Endodermal cell (in vitro differentiated cells): ENCODE results near the gene PADI2. TPM values are rescaled to one million over a fixed set of nuclear protein-coding genes. Genes with fewer than 3 reads are reported as not detected.

ENCODE experiments used
- DNase-seq: peaks from one replicate; pipeline ENCODE4 v3.0.0-alpha.2; 2017
- H3K27ac ChIP-seq: 2 replicates; pipeline ENCODE4 v1.5.1; 2013; ENCODE audit warnings: mild to moderate bottlenecking, low read depth, low read length, moderate library complexity
- H3K27me3 ChIP-seq: 2 replicates; pipeline ENCODE4 v1.6.1; 2013; ENCODE audit warnings: mild to moderate bottlenecking, low read length, moderate library complexity; ENCODE audit not compliant: insufficient read depth, control insufficient read depth, poor library complexity, severe bottlenecking
- H3K36me3 ChIP-seq: 2 replicates; pipeline ENCODE4 v1.7.0; 2013; ENCODE audit warnings: mild to moderate bottlenecking, low read length, moderate library complexity; ENCODE audit not compliant: control insufficient read depth, insufficient read depth
- H3K4me1 ChIP-seq: one replicate; pipeline ENCODE4 v1.7.0; 2013; ENCODE audit warnings: low read length; ENCODE audit not compliant: control insufficient read depth, insufficient read depth
- H3K4me3 ChIP-seq: 2 replicates; pipeline ENCODE4 v1.5.1; 2013; ENCODE audit warnings: mild to moderate bottlenecking, low read length, moderate library complexity
- H3K9ac ChIP-seq: 2 replicates; pipeline ENCODE4 v1.6.1; 2013; ENCODE audit warnings: mild to moderate bottlenecking, low read length, moderate library complexity; ENCODE audit not compliant: poor library complexity, severe bottlenecking; ENCODE audit errors: extremely low read depth
- H3K9me3 ChIP-seq: 2 replicates; pipeline ENCODE4 v1.6.1; 2013; ENCODE audit warnings: mild to moderate bottlenecking, low read length, moderate library complexity; ENCODE audit not compliant: control insufficient read depth
- H3K27ac Mint-ChIP-seq: 2 replicates; pipeline ENCODE4 v1.8.0; 2020; ENCODE audit warnings: mixed read lengths
- H3K27me3 Mint-ChIP-seq: 2 replicates; pipeline ENCODE4 v1.8.0; 2021; ENCODE audit warnings: mild to moderate bottlenecking, mixed read lengths; ENCODE audit not compliant: insufficient read depth
- H3K36me3 Mint-ChIP-seq: 2 replicates; pipeline ENCODE4 v1.8.0; 2020; ENCODE audit warnings: low read depth, mixed read lengths
- H3K4me1 Mint-ChIP-seq: 2 replicates; pipeline ENCODE4 v1.8.0; 2020; ENCODE audit warnings: mixed read lengths
- H3K4me3 Mint-ChIP-seq: 2 replicates; pipeline ENCODE4 v1.8.0; 2020; ENCODE audit warnings: mild to moderate bottlenecking, moderate library complexity, mixed read lengths
- H3K9me3 Mint-ChIP-seq: 2 replicates; pipeline ENCODE4 v1.8.0; 2020; ENCODE audit warnings: mild to moderate bottlenecking, mixed read lengths
- CTCF ChIP-seq: fragments of 200-600 bp; sonication (generic); conservative IDR thresholded peaks from 2 replicates; pipeline ENCODE4 v1.5.0; 2021; ENCODE audit warnings: antibody characterized with exemption, mild to moderate bottlenecking
- WGBS, 2 experiments: methylation state at CpG; one replicate each; pipeline versions ENCODE4 v1.1.5 to v1.1.7; 2013; ENCODE audit warnings: missing lambda C conversion rate in 2 of 2, mixed read lengths in 1 of 2; ENCODE audit not compliant: insufficient coverage in 1 of 2, insufficient read length in 1 of 2; 5-methylcytosine and 5-hydroxymethylcytosine counted together
- total RNA-seq, 2 donors: library from RNA; stranded (reverse); fragmentation: NEBNext Ultra II Directional in 1 of 2; extraction: Animal tissue kit (Norgen Biotek cat#: 25700) in 1 of 2; gene quantifications; 2 replicates in 1 of 2; 3 replicates in 1 of 2; pipeline ENCODE4 v1.2.1, GENCODE V29; 2021

PADI2 gene
- total RNA-seq, 2 donors from 2014 or later = 2.0 to 2.7 TPM

GRCh38 chr1:17113963-17114362, 5.3 kb downstream of the PADI2 start:
- Mint-ChIP-seq H3K9me3 (no peaks in the 10 kb centered on the region), H3K27ac (no peak overlapping the region), H3K27me3 (peaks cover 44% of the 10 kb centered on the region), H3K4me1 (peaks cover 9% of the 10 kb centered on the region), H3K36me3 (no peaks in the 10 kb centered on the region), H3K4me3 (no peak overlapping the region)
- H3K36me3 ChIP-seq = no peaks in the 10 kb centered on the region
- DNase-seq = no peak
- no peaks in the 10 kb centered on the region for H3K4me1 ChIP-seq
- no peaks in the 10 kb centered on the region for H3K9me3 ChIP-seq
- no peak overlapping the region for H3K4me3 ChIP-seq
- WGBS, 2 experiments = 71 to 92% methylated on average over 2 to 7 of the region's 7 CpGs
- TF ChIP-seq CTCF = no peak
- H3K9ac ChIP-seq = no peak overlapping the region
- peaks cover 33% of the 10 kb centered on the region for H3K27me3 ChIP-seq
- H3K27ac ChIP-seq = no peak overlapping the region

- Histone ChIP-seq H3K27me3 (peaks cover 20% of the 10 kb centered on the region), H3K36me3 (no peaks in the 10 kb centered on the region), H3K27ac (no peak overlapping the region), H3K9me3 (no peaks in the 10 kb centered on the region), H3K4me3 (no peak overlapping the region), H3K4me1 (no peaks in the 10 kb centered on the region), H3K9ac (no peak overlapping the region)
- TF ChIP-seq CTCF = no peak
- no peaks in the 10 kb centered on the region for H3K9me3 Mint-ChIP-seq
- H3K36me3 Mint-ChIP-seq = no peaks in the 10 kb centered on the region
- H3K4me3 Mint-ChIP-seq = no peak overlapping the region
- H3K27me3 Mint-ChIP-seq = peaks cover 31% of the 10 kb centered on the region
- peaks cover 4% of the 10 kb centered on the region for H3K4me1 Mint-ChIP-seq
- no peak for DNase-seq
- WGBS, 2 experiments = 39 to 70% methylated on average over 2 to 7 of the region's 7 CpGs
- H3K27ac Mint-ChIP-seq = peak overlapping the region; percentile 82
Observed at GRCh38 chr1:17112496-17113236, 6.6 kb downstream of the PADI2 start.

GRCh38 chr1:17112076-17112475, 7.2 kb downstream of the PADI2 start:
- peaks cover 26% of the 10 kb centered on the region for H3K27me3 Mint-ChIP-seq
- no peak overlapping the region for H3K27ac ChIP-seq
- no peak overlapping the region for H3K4me3 ChIP-seq
- peaks cover 4% of the 10 kb centered on the region for H3K4me1 Mint-ChIP-seq
- H3K27me3 ChIP-seq = peaks cover 14% of the 10 kb centered on the region
- H3K27ac Mint-ChIP-seq = no peak overlapping the region
- no peaks in the 10 kb centered on the region for H3K4me1 ChIP-seq
- H3K9me3 Mint-ChIP-seq = no peaks in the 10 kb centered on the region
- H3K9ac ChIP-seq = no peak overlapping the region
- no peaks in the 10 kb centered on the region for H3K36me3 ChIP-seq
- TF ChIP-seq CTCF = no peak
- H3K4me3 Mint-ChIP-seq = no peak overlapping the region
- H3K36me3 Mint-ChIP-seq = no peaks in the 10 kb centered on the region
- 90 to 92% methylated on average over 3 to 6 of the region's 6 CpGs for WGBS, 2 experiments
- DNase-seq = no peak
- H3K9me3 ChIP-seq = no peaks in the 10 kb centered on the region
